ENCODE data around the gene LOXL1.
"Not testable (repeated sequence)": the region's sequence is repeated elsewhere in the genome, so short reads cannot be mapped to it uniquely, and the experiment has no call there.

Gene LOXL1

DNA sequence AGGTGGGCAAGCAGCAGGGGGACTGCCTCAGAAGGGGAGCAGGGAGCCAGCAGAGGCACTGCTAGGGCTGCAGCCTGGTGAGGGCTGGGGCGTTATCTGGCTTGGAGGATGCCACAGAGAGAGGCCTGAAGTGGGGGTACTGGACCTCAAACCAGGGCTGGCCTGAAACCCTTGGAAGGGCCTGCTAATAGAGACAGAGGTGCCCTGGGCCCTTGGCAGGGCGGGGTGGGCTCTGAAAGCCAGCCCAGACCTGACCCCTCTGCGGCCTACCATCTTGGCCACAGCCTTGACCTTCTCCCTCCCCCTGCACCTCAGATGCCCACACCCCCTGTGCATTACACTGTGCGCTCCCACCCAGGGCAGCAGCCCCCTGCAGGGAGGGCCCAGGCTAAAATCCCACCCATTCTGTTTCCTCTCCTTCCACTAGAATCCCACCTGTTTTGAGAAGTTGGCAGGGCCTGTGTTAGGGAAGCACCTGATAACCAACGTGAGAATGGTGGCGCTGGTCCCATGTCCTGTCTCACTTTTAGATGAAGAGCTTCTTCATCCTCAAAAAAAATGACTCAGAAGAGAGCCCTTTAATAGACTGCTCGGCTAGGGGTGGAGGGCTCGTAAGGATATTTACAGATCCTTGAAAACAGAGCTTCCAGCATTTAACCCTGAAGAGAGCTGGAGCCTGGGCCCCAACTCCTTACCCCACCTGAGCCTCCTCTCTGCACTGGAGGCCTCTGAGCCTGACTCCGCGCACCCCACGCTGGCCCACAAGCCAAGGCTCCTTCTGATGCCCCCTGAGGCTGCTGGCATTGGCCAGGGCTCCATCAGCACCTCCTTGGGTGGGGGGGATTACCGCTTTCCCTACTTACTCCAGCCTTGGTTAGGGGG, 29.8 kb downstream of the LOXL1 start:
- DNase-seq = no peak

- no peak for DNase-seq
These were observed 30.5 kb downstream of the LOXL1 start for GRCh38 chr15:73956743-73957135.

- DNase-seq = no peak
These were observed 31.0 kb downstream of the LOXL1 start for GRCh38 chr15:73957276-73957675.

- DNase-seq = no peak
These were observed 31.5 kb downstream of the LOXL1 start for GRCh38 chr15:73957785-73958184.

DNA sequence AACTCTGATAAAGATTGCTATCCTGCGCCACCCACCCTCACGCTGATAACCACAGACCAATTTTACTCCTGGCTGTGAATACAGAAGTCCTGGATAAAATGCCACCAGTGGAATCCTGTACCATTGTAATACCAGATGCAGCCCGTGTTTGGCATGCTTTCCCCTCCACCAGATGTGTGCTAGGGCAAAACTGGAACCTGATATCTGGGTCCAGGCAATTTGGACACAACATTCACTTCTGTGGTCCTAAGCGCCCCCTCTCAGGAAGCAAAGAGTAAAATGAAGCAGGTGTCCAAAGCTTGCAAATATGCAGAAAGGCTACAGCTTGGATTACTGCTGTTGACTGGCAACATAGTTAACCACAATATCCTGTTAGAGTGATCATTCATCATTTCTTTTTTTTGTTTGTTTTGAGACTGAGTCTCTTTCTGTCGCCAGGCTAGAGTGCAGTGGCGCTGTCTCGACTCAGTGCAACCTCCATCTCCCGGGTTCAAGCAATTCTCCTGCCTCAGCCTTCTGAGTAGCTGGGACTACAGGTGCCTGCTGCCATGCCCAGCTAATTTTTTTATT, 32.8 kb downstream of the LOXL1 start:
- DNase-seq = no peak

DNA sequence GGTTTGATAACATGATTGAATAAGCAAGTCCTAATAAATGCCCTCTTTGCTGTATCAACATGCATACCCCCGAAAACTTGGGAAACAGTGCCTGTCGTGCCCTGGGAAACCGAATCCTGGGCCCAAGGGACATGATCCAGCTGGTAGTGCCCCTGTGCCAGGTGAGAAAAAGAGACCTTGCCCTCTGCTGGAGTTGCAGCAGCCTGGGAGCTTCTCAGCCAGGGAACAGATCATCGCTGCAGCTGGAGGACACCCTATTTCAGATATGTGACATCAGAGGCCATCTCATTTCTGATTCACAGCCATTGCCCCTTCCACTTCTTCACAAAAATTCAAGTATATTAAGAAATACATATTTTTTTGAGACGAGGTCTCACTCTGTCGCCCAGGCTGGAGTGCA, 33.5 kb downstream of the LOXL1 start:
- no peak for DNase-seq

- not testable (repeated sequence) for DNase-seq
These were observed 34.3 kb downstream of the LOXL1 start for GRCh38 chr15:73960472-73961070.

- no peak for DNase-seq
These were observed 36.2 kb downstream of the LOXL1 start for GRCh38 chr15:73962433-73962832.

- peak; percentile 95 for DNase-seq
These were observed 38.5 kb downstream of the LOXL1 start for GRCh38 chr15:73964736-73965093.

GRCh38 chr15:73965094-73965757, 39.0 kb downstream of the LOXL1 start:
- DNase-seq = peak; percentile 79

- no peak for DNase-seq
These were observed 39.5 kb downstream of the LOXL1 start for GRCh38 chr15:73965758-73966113.

DNA sequence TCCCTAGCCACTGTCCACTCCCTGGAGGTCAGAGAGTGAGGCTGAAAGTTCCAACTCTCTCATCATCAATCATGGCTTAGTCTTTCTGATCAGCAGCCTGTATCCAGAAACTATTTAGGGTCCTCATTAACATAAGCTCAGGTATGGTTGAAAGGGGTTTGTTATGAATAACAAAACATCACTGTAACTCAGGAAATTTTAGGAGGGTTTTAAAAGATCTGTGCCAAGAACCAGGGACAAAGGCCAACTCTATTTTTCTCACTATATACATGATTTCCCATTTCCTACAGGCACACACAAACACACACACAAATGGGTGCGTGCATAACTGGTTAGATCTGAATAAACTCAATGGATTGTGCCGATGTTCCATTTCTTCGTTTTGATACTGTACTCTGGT, 42.2 kb downstream of the LOXL1 start:
- DNase-seq = no peak

DNA sequence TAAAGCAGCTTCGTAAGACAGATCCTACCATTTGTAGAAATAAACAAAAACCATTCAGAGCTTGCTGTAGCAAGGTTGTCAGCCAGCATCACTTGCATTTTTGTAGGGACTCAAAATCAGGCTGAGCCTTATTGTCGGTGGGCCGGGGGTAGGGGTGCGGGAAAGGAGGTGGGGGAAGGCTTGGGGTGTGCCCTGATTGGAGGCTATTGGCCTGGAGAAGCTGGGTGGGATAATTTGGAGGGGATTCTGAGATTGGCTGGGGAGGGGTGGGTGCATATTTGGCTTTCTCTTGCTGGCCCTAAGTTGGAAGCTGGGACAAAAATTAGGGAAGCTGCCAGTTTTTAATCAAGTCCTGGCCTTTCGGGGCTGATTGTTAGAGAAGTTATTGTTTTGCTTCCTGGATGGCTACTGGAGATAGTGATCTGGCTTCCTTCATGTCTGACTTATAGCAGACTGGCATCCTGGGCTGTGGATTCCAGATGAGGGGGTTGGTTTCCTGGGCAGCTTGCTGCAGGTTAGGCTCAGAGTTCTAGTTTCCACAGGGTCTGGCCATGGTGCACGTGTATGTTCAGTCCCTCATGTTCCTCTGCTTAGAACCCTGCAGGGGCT, 43.0 kb downstream of the LOXL1 start:
- DNase-seq = no peak

DNA sequence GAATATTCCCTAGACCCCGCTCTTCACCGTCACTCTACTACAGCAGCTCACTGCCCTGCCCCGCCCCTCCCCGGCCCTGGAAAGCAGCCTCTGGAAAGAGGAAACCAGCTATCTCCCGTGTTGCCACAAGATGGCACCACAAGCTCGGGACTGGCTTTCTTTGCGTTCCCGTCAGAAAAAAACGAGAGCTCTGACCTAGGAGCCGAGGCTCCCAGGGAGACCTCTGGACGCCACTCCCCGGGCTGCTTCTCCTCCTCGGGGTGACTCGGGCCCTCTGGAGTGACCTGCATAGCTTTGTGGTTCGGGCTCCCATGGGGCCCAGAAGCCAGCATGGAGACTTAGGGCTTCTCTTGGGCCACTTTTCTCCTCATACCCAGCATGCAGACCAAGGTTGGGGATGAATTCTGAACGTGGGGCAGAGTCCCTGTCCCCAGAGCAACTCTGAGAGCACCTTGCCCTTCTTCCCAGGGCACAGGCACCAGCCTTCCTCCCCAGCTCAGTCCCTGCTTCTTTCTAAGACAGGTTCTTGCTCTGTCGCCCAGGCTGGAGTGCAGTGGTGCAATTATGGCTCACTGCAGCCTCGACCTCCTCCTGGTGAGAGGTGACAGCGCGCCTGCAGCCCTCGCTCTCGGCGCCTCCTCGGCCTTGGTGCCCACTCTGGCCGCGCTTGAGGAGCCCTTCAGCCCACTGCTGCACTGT, 46.9 kb downstream of the LOXL1 start:
- DNase-seq = peak; percentile 88

DNA sequence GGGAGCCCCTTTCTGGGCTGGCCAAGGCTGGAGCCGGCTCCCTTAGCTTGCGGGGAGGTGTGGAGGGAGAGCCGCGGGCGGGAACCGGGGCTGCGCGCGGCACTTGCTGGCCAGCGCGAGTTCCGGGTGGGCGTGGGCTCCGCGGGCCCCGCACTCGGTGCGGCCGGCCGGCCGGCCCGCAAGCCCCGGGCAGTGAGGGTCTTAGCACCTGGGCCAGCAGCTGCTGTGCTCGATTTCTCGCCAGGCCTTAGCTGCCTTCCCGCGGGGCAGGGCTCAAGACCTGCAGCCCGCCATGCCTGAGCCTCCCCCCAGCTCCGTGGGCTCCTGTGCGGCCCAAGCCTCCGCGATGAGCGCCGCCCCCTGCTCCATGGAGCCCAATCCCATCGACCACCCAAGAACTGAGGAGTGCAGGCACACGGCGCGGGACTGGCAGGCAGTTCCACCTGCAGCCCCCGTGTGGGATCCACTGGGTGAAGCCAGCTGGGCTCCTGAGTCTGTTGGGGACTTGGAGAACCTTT, 47.5 kb downstream of the LOXL1 start:
- not testable (repeated sequence) for DNase-seq

- not testable (repeated sequence) for DNase-seq
These were observed 49.3 kb downstream of the LOXL1 start for GRCh38 chr15:73975440-73976125.

GRCh38 chr15:73978896-73979295, 52.6 kb downstream of the LOXL1 start:
- peak; percentile 7 for DNase-seq

DNA sequence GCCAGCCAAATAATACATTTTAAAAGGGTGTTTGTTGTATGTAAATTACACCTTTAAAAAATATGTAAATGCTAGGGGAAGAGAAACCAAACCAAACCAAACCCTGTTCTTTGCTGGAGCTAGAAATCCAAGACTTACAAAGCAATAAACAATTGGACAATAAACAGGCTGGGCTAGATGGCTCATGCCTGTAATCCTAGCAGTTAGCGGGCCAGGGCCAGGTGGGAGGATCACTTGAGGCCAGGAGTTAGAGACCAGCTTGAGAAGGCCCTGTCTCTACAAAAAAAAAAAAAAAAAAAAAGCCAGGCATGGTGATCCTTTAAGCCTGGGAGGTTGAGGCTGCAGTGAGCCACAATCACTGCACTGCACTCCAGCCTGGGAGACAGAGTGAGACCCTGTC, 53.4 kb downstream of the LOXL1 start:
- DNase-seq = peak; percentile 7

- DNase-seq = no peak
These were observed 55.5 kb downstream of the LOXL1 start for GRCh38 chr15:73981761-73982221.

- DNase-seq = peak; percentile 66
These were observed 56.1 kb downstream of the LOXL1 start for GRCh38 chr15:73982222-73982962.

DNA sequence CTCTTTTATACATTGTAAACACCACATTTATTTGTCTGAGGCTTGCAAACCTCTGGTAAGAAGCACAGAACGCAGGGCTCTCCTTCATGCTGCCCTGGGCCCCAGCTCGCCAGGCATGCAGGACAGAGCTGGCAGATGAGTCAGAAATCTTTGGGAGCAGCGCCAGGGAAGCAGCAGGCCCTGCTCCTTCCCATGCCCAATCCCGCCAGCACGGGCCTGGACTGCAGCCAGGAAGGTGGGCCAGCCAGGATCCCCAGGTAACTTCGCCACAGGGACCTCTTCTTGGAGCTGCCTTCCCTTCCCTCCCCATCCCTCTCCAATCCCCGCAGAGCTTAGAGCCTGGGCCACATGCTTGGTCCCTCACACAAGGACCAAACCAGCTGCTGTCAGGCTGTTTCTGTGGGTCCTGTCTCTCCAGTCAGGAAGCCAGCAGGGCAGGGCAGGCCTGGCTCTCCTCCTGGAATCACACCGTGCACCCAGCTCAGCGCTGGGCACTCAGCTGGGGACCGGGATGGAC, 57.0 kb downstream of the LOXL1 start:
- DNase-seq = no peak

Measured in stimulated activated CD8-positive, alpha-beta memory T cell treated with anti-CD3 and anti-CD28 coated beads, Interleukin-4, amount 100 ng/mL, for 48 hours (primary cell).